Gastrocnemius medialis (tissue), 4 donors: ENCODE measurements around the gene KMT5C. TPM values are rescaled to one million over a fixed set of nuclear protein-coding genes. Genes with fewer than 3 reads are reported as not detected.

ENCODE experiments used
- ATAC-seq, 2 donors: fragments of 150-250 bp; one replicate each; pipeline ENCODE4 v1.9.1; 2016
- DNase-seq, 2 donors: peaks; one replicate each; pipeline ENCODE4 v3.0.0-alpha.2; 2019
- H3K27ac ChIP-seq, 4 donors: fragments of 200-600 bp; sonication (generic); 1 replicate in 1 of 4; 2 replicates in 3 of 4; pipeline ENCODE4 v1.5.1; 2016 to 2018; ENCODE audit warnings: mild to moderate bottlenecking in 2 of 4, moderate library complexity in 1 of 4
- H3K27me3 ChIP-seq, 3 donors: fragments of 200-600 bp; sonication (generic) in 2 of 3; 1 replicate in 1 of 3; 2 replicates in 2 of 3; pipeline versions ENCODE4 v1.5.1 to v1.6.0; 2016 to 2019; ENCODE audit warnings: mild to moderate bottlenecking in 1 of 3, moderate library complexity in 1 of 3
- H3K36me3 ChIP-seq, 2 donors: fragments of 200-600 bp; sonication (generic) in 1 of 2; one replicate each; pipeline ENCODE4 v1.5.1; 2017 to 2018
- H3K4me1 ChIP-seq, 2 donors: fragments of 200-600 bp; sonication (generic) in 1 of 2; one replicate each; pipeline ENCODE4 v1.5.1; 2016 to 2017; ENCODE audit warnings: mild to moderate bottlenecking in 2 of 2
- H3K4me3 ChIP-seq, 4 donors: fragments of 200-600 bp; sonication (generic) in 3 of 4; 1 replicate in 1 of 4; 2 replicates in 3 of 4; pipeline ENCODE4 v1.5.1; 2016 to 2019; ENCODE audit warnings: mild to moderate bottlenecking in 2 of 4
- H3K9me3 ChIP-seq, 3 donors: fragments of 200-600 bp; sonication (generic) in 2 of 3; 1 replicate in 1 of 3; 2 replicates in 2 of 3; pipeline ENCODE4 v1.5.1; 2016 to 2019
- CTCF ChIP-seq, 5 experiments: fragments of 450-650 bp in 3 of 5; fragments of 200-600 bp in 2 of 5; sonication (generic) in 2 of 5; IDR thresholded peaks in 4 of 5; conservative IDR thresholded peaks in 1 of 5; 1 replicate in 4 of 5; 2 replicates in 1 of 5; pipeline ENCODE4 v1.5.1; 2016 to 2019; ENCODE audit warnings: antibody characterized with exemption in 5 of 5, mild to moderate bottlenecking in 3 of 5, moderate library complexity in 3 of 5
- POLR2A ChIP-seq, 2 donors: fragments of 450-650 bp; IDR thresholded peaks; one replicate each; pipeline ENCODE4 v1.6.1; 2017; ENCODE audit warnings: antibody characterized with exemption in 2 of 2, mild to moderate bottlenecking in 2 of 2, moderate library complexity in 2 of 2
- in situ Hi-C, 4 donors: fragments of 200-750 bp; cut with MboI; loops; one replicate each; pipeline versions ENCODE4 v1.15.0 to v1.8.0; 2017; ENCODE audit warnings: low sequenced_read_pairs in 4 of 4
- intact Hi-C: fragments of 100-400 bp; cut with DNase I; formaldehyde crosslinking; loops from one replicate; pipeline ENCODE4 v1.15.1; 2023; ENCODE audit warnings: low total_unique reads
- total RNA-seq, 4 donors: library from RNA; depleted of rRNA; stranded (reverse); fragments of >200 nt; gene quantifications; one replicate each; pipeline versions ENCODE4 v1.1.0 to v1.2.3, GENCODE V29; 2016

The KMT5C gene
- total RNA-seq, 4 donors from 2014 or later = 2.5 to 5.4 (median 4.5) TPM

DNA sequence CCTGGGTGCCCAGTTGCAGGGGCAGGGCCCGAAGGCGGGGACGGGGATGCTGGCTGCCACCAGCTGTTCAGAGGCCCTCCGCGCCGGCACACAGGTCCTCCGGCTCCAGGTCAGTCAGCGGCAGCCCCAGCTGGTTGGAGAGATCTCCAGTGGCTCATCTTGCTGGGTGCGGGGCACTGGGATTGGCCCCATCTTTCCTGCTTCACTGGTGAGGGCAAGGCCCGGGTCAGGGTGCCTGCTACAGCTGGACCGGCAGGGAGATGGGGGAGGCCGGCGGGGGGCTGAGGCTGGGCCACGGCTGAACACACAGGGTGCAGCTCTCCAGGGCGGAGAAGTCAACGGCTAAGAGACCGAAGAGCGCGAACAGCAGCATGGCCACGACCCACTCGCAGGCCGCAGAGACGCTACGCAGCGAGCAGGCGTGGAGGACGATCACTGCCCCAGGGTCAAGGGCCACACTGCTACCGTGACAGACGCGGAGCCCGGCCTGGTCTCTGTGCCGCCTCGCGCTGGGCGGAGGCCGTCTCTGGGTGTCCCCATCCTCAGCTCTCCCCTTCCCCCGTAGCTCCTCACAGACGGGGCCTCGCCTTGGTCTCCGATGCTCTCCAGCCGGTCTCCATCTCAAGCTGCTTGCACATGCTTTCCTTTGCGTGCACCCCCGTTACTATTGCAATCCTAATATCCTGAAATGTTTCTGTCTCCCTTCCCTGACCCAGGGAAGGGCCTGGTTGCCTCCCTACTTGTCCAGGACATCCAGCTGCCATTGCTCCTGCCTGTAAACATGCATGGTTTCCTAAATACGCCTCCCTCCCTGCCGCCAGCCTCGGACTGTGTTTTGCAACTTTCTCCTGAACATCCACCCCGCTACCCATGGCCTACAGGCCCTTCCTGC is 26.8 kb upstream of the KMT5C start:
- intact Hi-C loops = no loop called here
- Histone ChIP-seq H3K9me3 (no peaks in the 10 kb centered on the region), H3K4me1 (no peaks in the 10 kb centered on the region), H3K36me3 (no peaks in the 10 kb centered on the region), H3K4me3 (no peak overlapping the region), H3K27me3 (no peaks in the 10 kb centered on the region), H3K27ac (no peak overlapping the region)
- ATAC-seq (no peak), DNase-seq (no peak)
- in situ Hi-C loops = no loop called here
- no peak for TF ChIP-seq CTCF (IDR thresholded peaks at IDR 0.05 in 4 of 5, conservative IDR thresholded peaks at IDR 0.05 in 1 of 5)
- TF ChIP-seq POLR2A (IDR thresholded peaks at IDR 0.05) = no peak

GRCh38 chr19:55314396-55314795 is 25.3 kb upstream of the KMT5C start:
- no peak for ATAC-seq
- H3K4me1 ChIP-seq = no peaks in the 10 kb centered on the region

GRCh38 chr19:55315956-55316525 is 23.6 kb upstream of the KMT5C start:
- H3K4me3 ChIP-seq = no peak overlapping the region
- H3K27me3 ChIP-seq = no peaks in the 10 kb centered on the region
- TF ChIP-seq CTCF (IDR thresholded peaks at IDR 0.05 in 4 of 5, conservative IDR thresholded peaks at IDR 0.05 in 1 of 5) (no peak), POLR2A (IDR thresholded peaks at IDR 0.05) (no peak)
- ATAC-seq = no peak
- no peaks in the 10 kb centered on the region for H3K4me1 ChIP-seq
- H3K27ac ChIP-seq = no peak overlapping the region
- in situ Hi-C loops = no loop called here
- no peaks in the 10 kb centered on the region for H3K9me3 ChIP-seq
- H3K36me3 ChIP-seq = no peaks in the 10 kb centered on the region
- no peak for DNase-seq
- intact Hi-C loops = no loop called here

More at GRCh38 chr19:55314396-55314795, 25.3 kb upstream of the KMT5C start:
- in situ Hi-C loops (no loop called here), intact Hi-C loops (no loop called here)
- no peak for TF ChIP-seq POLR2A (IDR thresholded peaks at IDR 0.05)
- no peak for TF ChIP-seq CTCF (IDR thresholded peaks at IDR 0.05 in 4 of 5, conservative IDR thresholded peaks at IDR 0.05 in 1 of 5)
- Histone ChIP-seq H3K36me3 (no peaks in the 10 kb centered on the region), H3K9me3 (no peaks in the 10 kb centered on the region), H3K27me3 (no peaks in the 10 kb centered on the region), H3K4me3 (no peak overlapping the region), H3K27ac (no peak overlapping the region)
- no peak for DNase-seq

DNA sequence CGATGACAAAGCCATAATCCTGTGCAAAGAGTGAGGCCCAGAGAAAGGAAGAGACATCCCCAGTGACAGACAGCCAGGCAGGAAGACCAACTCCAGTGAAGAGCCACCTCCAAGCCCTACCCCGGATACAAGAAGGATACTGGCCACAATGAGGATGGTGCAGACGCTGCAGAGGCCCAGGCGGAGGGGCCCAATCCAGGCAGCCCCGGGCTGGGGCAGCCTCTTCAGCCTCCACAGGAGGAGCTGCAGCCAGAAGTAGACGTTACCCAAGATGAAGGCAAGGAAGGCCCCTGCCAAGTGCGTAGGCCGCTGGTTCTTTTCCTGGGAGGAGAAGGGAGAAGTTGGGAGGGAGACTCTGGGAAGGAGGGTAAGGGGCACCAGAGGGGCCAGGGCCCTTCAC is 23.0 kb upstream of the KMT5C start:
- no peaks in the 10 kb centered on the region for H3K4me1 ChIP-seq

GRCh38 chr19:55319785-55320184 is 19.9 kb upstream of the KMT5C start:
- TF ChIP-seq POLR2A (IDR thresholded peaks at IDR 0.05) (no peak), CTCF (IDR thresholded peaks at IDR 0.05 in 4 of 5, conservative IDR thresholded peaks at IDR 0.05 in 1 of 5) (no peak)
- in situ Hi-C loops = no loop called here
- H3K27me3 ChIP-seq = no peaks in the 10 kb centered on the region
- H3K36me3 ChIP-seq = no peaks in the 10 kb centered on the region
- no peaks in the 10 kb centered on the region for H3K4me1 ChIP-seq
- no peak for DNase-seq
- ATAC-seq = no peak
- no peak overlapping the region for H3K27ac ChIP-seq
- intact Hi-C loops = no loop called here
- no peak overlapping the region for H3K4me3 ChIP-seq
- H3K9me3 ChIP-seq = no peaks in the 10 kb centered on the region

More for the DNA sequence above, 23.0 kb upstream of the KMT5C start:
- ATAC-seq (no peak), DNase-seq (no peak)
- H3K27ac ChIP-seq = no peak overlapping the region
- no peaks in the 10 kb centered on the region for H3K27me3 ChIP-seq
- intact Hi-C loops = no loop called here
- H3K36me3 ChIP-seq = no peaks in the 10 kb centered on the region
- no peaks in the 10 kb centered on the region for H3K9me3 ChIP-seq
- no peak overlapping the region for H3K4me3 ChIP-seq
- no peak for TF ChIP-seq POLR2A (IDR thresholded peaks at IDR 0.05)
- in situ Hi-C loops = no loop called here
